HepG2 (cell line): Measurements from ENCODE around the gene SLC25A43. TPM values are rescaled to one million over a fixed set of nuclear protein-coding genes. Genes with fewer than 3 reads are reported as not detected.

ENCODE experiments used
- AKAP8 ChIP-seq: sonication (generic); formaldehyde crosslinking; IDR thresholded peaks from 2 replicates; pipeline ENCODE4 v1.5.1; 2020; ENCODE audit warnings: mild to moderate bottlenecking, missing genetic modification reagents
- ATF4 ChIP-seq, 2 experiments: fragments of 450-650 bp in 1 of 2; sonication (generic) in 1 of 2; formaldehyde crosslinking; IDR thresholded peaks; 2 replicates each; pipeline versions ENCODE4 v1.5.0 to v1.8.0; 2020 to 2022; ENCODE audit warnings: mild to moderate bottlenecking in 1 of 2, missing genetic modification reagents in 1 of 2
- ETS1 ChIP-seq: sonication (generic); formaldehyde crosslinking; IDR thresholded peaks from 2 replicates; pipeline ENCODE4 v1.4.0; 2020; ENCODE audit warnings: missing genetic modification reagents
- FOXK1 ChIP-seq: sonication (generic); formaldehyde crosslinking; IDR thresholded peaks from 2 replicates; pipeline ENCODE4 v1.4.0; 2020; ENCODE audit warnings: low read depth, missing genetic modification reagents, borderline replicate concordance
- PAX8 ChIP-seq: sonication (generic); formaldehyde crosslinking; IDR thresholded peaks from 2 replicates; pipeline ENCODE4 v1.8.0; 2022; ENCODE audit warnings: mild to moderate bottlenecking, missing genetic modification reagents, borderline replicate concordance
- PBX3 ChIP-seq: sonication (generic); formaldehyde crosslinking; IDR thresholded peaks from 2 replicates; pipeline ENCODE4 v1.8.1; 2023; ENCODE audit warnings: missing genetic modification reagents, inconsistent platforms, borderline replicate concordance
- SETDB1 ChIP-seq: sonication (generic); formaldehyde crosslinking; IDR thresholded peaks from 2 replicates; pipeline ENCODE4 v1.5.1; 2020; ENCODE audit warnings: missing genetic modification reagents, mild to moderate bottlenecking, borderline replicate concordance
- TSC22D2 ChIP-seq: sonication (generic); formaldehyde crosslinking; IDR thresholded peaks from 2 replicates; pipeline ENCODE4 v1.5.1; 2020; ENCODE audit warnings: missing genetic modification reagents, mild to moderate bottlenecking, borderline replicate concordance
- ZNF205 ChIP-seq: IDR thresholded peaks from 2 replicates; pipeline ENCODE4 v1.6.1; 2018; ENCODE audit warnings: missing biosample characterization, missing genetic modification reagents
- ZNF558 ChIP-seq: sonication (generic); formaldehyde crosslinking; IDR thresholded peaks from 2 replicates; pipeline ENCODE4 v1.9.0; 2022; ENCODE audit warnings: mild to moderate bottlenecking, missing genetic modification reagents, borderline replicate concordance
- ZNF572 ChIP-seq: sonication (generic); formaldehyde crosslinking; IDR thresholded peaks from 2 replicates; pipeline ENCODE4 v1.5.1; 2020; ENCODE audit warnings: mild to moderate bottlenecking, missing genetic modification reagents
- polyA plus RNA-seq, 8 experiments: library from polyadenylated mRNA; depleted of rRNA in 3 of 8; stranded (reverse) in 7 of 8; unstranded in 1 of 8; fragments of >200 nt; fragmentation: Illumina TruSeq in 4 of 8; extraction: Trizol in 4 of 8; gene quantifications; 2 replicates each; pipeline versions ENCODE4 v1.2.1 to v1.2.3, GENCODE V29; 2011 to 2016; ENCODE audit warnings: low read depth in 4 of 8, missing spikeins in 1 of 8, mixed read lengths in 1 of 8; ENCODE audit not compliant: insufficient read depth in 1 of 8
- total RNA-seq, 5 experiments: library from RNA; depleted of rRNA; stranded (reverse); fragments of >200 nt; fragmentation: Illumina TruSeq; extraction: Trizol; gene quantifications; 2 replicates each; pipeline ENCODE4 v1.2.3, GENCODE V29; 2016; ENCODE audit warnings: low read depth in 1 of 5

Gene SLC25A43
- total and polyA plus RNA-seq, 2 of the 13 experiments (the other 11 are each of a cell fraction or from before 2014, with no cell fraction given): 5.8 to 13.2 TPM

- TF ChIP-seq TSC22D2 (CRISPR knock-in tag): no peak
- no peak for TF ChIP-seq AKAP8 (CRISPR knock-in tag)
- TF ChIP-seq FOXK1 (CRISPR knock-in tag): no peak
- no peak for TF ChIP-seq ATF4 (CRISPR knock-in tag; IDR thresholded peaks at IDR 0.05)
- TF ChIP-seq ZNF205 (CRISPR knock-in tag): no peak
- TF ChIP-seq PAX8 (CRISPR knock-in tag): no peak
- TF ChIP-seq ZNF558 (CRISPR knock-in tag): no peak
- no peak for TF ChIP-seq PBX3 (CRISPR knock-in tag)
- TF ChIP-seq SETDB1 (CRISPR knock-in tag): no peak
- TF ChIP-seq ETS1 (CRISPR knock-in tag): no peak
- TF ChIP-seq ZNF572 (CRISPR knock-in tag): no peak
- TF ChIP-seq, all 625 proteins: peak for 0
These were observed 43.1 kb downstream of the SLC25A43 start (continued) for GRCh38 chrX:119442286-119442685.
